ENCODE data around the gene PSME4. TPM values are rescaled to one million over a fixed set of nuclear protein-coding genes. Genes with fewer than 3 reads are reported as not detected.
"Not testable (repeated sequence)": the region's sequence is repeated elsewhere in the genome, so short reads cannot be mapped to it uniquely, and the experiment has no call there.

PSME4 gene
- total RNA-seq, 1 experiment from 2014 or later: 65.2 TPM

- H3K36me3 Mint-ChIP-seq (ENCODE audit: insufficient read depth, unreplicated experiment): peaks cover 46% of the 10 kb centered on the region
- TF ChIP-seq, protein P1, sequence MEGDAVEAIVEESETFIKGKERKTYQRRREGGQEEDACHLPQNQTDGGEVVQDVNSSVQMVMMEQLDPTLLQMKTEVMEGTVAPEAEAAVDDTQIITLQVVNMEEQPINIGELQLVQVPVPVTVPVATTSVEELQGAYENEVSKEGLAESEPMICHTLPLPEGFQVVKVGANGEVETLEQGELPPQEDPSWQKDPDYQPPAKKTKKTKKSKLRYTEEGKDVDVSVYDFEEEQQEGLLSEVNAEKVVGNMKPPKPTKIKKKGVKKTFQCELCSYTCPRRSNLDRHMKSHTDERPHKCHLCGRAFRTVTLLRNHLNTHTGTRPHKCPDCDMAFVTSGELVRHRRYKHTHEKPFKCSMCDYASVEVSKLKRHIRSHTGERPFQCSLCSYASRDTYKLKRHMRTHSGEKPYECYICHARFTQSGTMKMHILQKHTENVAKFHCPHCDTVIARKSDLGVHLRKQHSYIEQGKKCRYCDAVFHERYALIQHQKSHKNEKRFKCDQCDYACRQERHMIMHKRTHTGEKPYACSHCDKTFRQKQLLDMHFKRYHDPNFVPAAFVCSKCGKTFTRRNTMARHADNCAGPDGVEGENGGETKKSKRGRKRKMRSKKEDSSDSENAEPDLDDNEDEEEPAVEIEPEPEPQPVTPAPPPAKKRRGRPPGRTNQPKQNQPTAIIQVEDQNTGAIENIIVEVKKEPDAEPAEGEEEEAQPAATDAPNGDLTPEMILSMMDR (IDR thresholded peaks at IDR 0.05; ENCODE audit: unreplicated experiment): no peak
- ChIA-PET POLR2A (interaction anchor here (0.6 to 1.0 kb wide), 2 partner anchors 69 to 78 kb away, joined by 3 read pairs; no protein-coding TSS in a partner anchor), CTCF (no interaction called here)
- no peaks in the 10 kb centered on the region for H3K9me3 Mint-ChIP-seq (ENCODE audit: unreplicated experiment)
- intact Hi-C loops (cut with micrococcal nuclease): no loop called here
- no peak for DNase-seq (ENCODE audit: unreplicated experiment)
- BruUV-seq (replicated peaks): no TSS peak
- H3K27ac Mint-ChIP-seq (ENCODE audit: low read depth, unreplicated experiment): no peak overlapping the region
- H3K27me3 Mint-ChIP-seq (ENCODE audit: insufficient read depth, unreplicated experiment): no peaks in the 10 kb centered on the region
- H3K4me3 Mint-ChIP-seq (ENCODE audit: unreplicated experiment): no peak overlapping the region
- H3K4me1 Mint-ChIP-seq (ENCODE audit: insufficient read depth, unreplicated experiment): peaks cover 4% of the 10 kb centered on the region
Measured at GRCh38 chr2:53852532-53852931, 118.3 kb downstream of the PSME4 start.

DNA sequence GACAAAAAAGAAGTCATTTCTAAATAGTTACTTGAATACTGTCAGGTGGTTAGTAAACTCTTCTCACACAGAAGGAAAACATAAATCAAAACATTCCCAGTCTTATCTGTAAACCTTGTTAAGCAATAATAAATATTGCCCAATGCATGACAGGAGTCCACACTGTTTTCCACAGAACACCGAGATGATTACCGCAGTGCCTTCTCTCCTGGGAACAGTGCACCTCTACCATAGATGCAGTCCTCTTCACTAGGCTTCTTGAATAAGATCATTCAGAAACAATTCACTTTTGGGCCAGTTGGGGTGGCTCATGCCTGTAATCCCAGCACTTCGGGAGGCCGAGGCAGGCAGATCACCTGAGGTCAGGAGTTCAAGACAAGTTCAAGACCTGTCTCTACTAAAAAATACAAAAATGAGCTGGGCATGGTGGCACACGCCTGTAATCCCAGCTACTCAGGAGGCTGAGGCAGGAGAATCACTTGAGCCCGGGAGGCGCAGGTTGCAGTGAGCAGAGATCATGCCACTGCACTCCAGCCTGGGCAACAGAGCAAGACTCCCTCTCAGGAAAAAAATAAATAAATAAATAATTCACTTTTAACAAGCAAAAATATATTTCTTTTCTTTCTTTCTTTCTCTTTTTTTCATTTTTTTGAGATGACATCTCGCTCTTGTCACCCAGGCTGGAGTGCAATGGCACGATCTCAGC lies 119.6 kb downstream of the PSME4 start:
- POLR2A ChIA-PET; H3K4me3 Mint-ChIP-seq (ENCODE audit: unreplicated experiment); H3K9me3 Mint-ChIP-seq (ENCODE audit: unreplicated experiment); DNase-seq (ENCODE audit: unreplicated experiment); BruUV-seq (replicated peaks); intact Hi-C loops (cut with micrococcal nuclease); H3K27me3 Mint-ChIP-seq (ENCODE audit: insufficient read depth, unreplicated experiment); H3K4me1 Mint-ChIP-seq (ENCODE audit: insufficient read depth, unreplicated experiment): not testable (repeated sequence)
- Mint-ChIP-seq H3K36me3 (ENCODE audit: insufficient read depth, unreplicated experiment) (peaks cover 46% of the 10 kb centered on the region), H3K27ac (ENCODE audit: low read depth, unreplicated experiment) (peak overlapping the region; percentile 12)
- CTCF ChIA-PET: interaction anchor here (0.6 kb wide), 1 partner anchor 1323 kb away, joined by 3 read pairs; no protein-coding TSS in a partner anchor

GRCh38 chr2:53848062-53848461 lies 122.7 kb downstream of the PSME4 start:
- no TSS peak for BruUV-seq (replicated peaks)
- Mint-ChIP-seq H3K27ac (ENCODE audit: low read depth, unreplicated experiment) (no peak overlapping the region), H3K27me3 (ENCODE audit: insufficient read depth, unreplicated experiment) (no peaks in the 10 kb centered on the region), H3K4me1 (ENCODE audit: insufficient read depth, unreplicated experiment) (peaks cover 4% of the 10 kb centered on the region), H3K4me3 (ENCODE audit: unreplicated experiment) (no peak overlapping the region), H3K9me3 (ENCODE audit: unreplicated experiment) (no peaks in the 10 kb centered on the region), H3K36me3 (ENCODE audit: insufficient read depth, unreplicated experiment) (peaks cover 24% of the 10 kb centered on the region)
- POLR2A ChIA-PET: interaction anchor here (0.7 kb wide), 1 partner anchor 61 kb away, joined by 3 read pairs; no protein-coding TSS in a partner anchor
- intact Hi-C loops (cut with micrococcal nuclease): no loop called here
- TF ChIP-seq, protein P1 (IDR thresholded peaks at IDR 0.05; ENCODE audit: unreplicated experiment): no peak
- DNase-seq (ENCODE audit: unreplicated experiment): no peak
- CTCF ChIA-PET: interaction anchor here (0.7 kb wide), 1 partner anchor 28 kb away, joined by 3 read pairs; no protein-coding TSS in a partner anchor

- peaks cover 7% of the 10 kb centered on the region for H3K36me3 Mint-ChIP-seq (ENCODE audit: insufficient read depth, unreplicated experiment)
- H3K4me3 Mint-ChIP-seq (ENCODE audit: unreplicated experiment): no peak overlapping the region
- DNase-seq (ENCODE audit: unreplicated experiment): no peak
- intact Hi-C loops (cut with micrococcal nuclease): no loop called here
- BruUV-seq (replicated peaks): no TSS peak
- ChIA-PET CTCF (no interaction called here), POLR2A (interaction anchor here (1.1 kb wide), 1 partner anchor 126 kb away, joined by 3 read pairs; no protein-coding TSS in a partner anchor)
- no peaks in the 10 kb centered on the region for H3K9me3 Mint-ChIP-seq (ENCODE audit: unreplicated experiment)
- no peak overlapping the region for H3K27ac Mint-ChIP-seq (ENCODE audit: low read depth, unreplicated experiment)
- peaks cover 4% of the 10 kb centered on the region for H3K4me1 Mint-ChIP-seq (ENCODE audit: insufficient read depth, unreplicated experiment)
- no peaks in the 10 kb centered on the region for H3K27me3 Mint-ChIP-seq (ENCODE audit: insufficient read depth, unreplicated experiment)
- TF ChIP-seq, protein P1 (IDR thresholded peaks at IDR 0.05; ENCODE audit: unreplicated experiment): no peak
Measured at GRCh38 chr2:53843595-53843994, 127.2 kb downstream of the PSME4 start.
